ENCODE results near the gene CHST14.

The CHST14 gene

GRCh38 chr15:40464595-40465185 is 6.1 kb upstream of the CHST14 start:
- no peak for DNase-seq

- DNase-seq = no peak
Observed at GRCh38 chr15:40465939-40466338, 4.8 kb upstream of the CHST14 start.

GRCh38 chr15:40466426-40467260 is 4.1 kb upstream of the CHST14 start:
- DNase-seq = no peak

- no peak for DNase-seq
Observed at GRCh38 chr15:40467261-40467615, 3.5 kb upstream of the CHST14 start.

GRCh38 chr15:40468898-40469331 is 1.9 kb upstream of the CHST14 start:
- no peak for DNase-seq

- DNase-seq = no peak
Observed at GRCh38 chr15:40469776-40470390, 901 bp upstream of the CHST14 start.

GRCh38 chr15:40471105-40471807 is 472 bp downstream of the CHST14 start:
- peak in 1 of 2 experiments; percentile 27 for DNase-seq

GRCh38 chr15:40471808-40472150 is 995 bp downstream of the CHST14 start:
- DNase-seq = no peak

- DNase-seq = no peak
Observed at GRCh38 chr15:40472171-40472727, 1.5 kb downstream of the CHST14 start.

GRCh38 chr15:40474581-40474980 is 3.8 kb downstream of the CHST14 start:
- no peak for DNase-seq

- no peak for DNase-seq
Observed at GRCh38 chr15:40477642-40478327, 7.0 kb downstream of the CHST14 start.

GRCh38 chr15:40479024-40479423 is 8.2 kb downstream of the CHST14 start:
- no peak for DNase-seq

- DNase-seq = no peak
Observed at GRCh38 chr15:40481341-40482074, 10.7 kb downstream of the CHST14 start.

- no peak for DNase-seq
Observed at GRCh38 chr15:40483919-40484318, 13.1 kb downstream of the CHST14 start.

GRCh38 chr15:40486066-40486770 is 15.4 kb downstream of the CHST14 start:
- no peak for DNase-seq

GRCh38 chr15:40487816-40488682 is 17.3 kb downstream of the CHST14 start:
- no peak for DNase-seq

GRCh38 chr15:40489274-40490175 is 18.7 kb downstream of the CHST14 start:
- DNase-seq = no peak

GRCh38 chr15:40493089-40493840 is 22.5 kb downstream of the CHST14 start:
- no peak for DNase-seq

Measured in NCI-H2081 (cell line).